Epithelial cell of proximal tubule (primary cell): ENCODE results near the gene INPP5A. TPM values are rescaled to one million over a fixed set of nuclear protein-coding genes. Genes with fewer than 3 reads are reported as not detected.
"Not testable (repeated sequence)": the region's sequence is repeated elsewhere in the genome, so short reads cannot be mapped to it uniquely, and the experiment has no call there.

ENCODE experiments used
- DNase-seq: peaks from one replicate; pipeline ENCODE4 v3.0.0-alpha.2; 2011; ENCODE audit warnings: low read depth
- H3K4me3 ChIP-seq: 2 replicates; pipeline ENCODE4 v1.5.1; 2011; ENCODE audit warnings: low read depth, mild to moderate bottlenecking, low read length
- total RNA-seq: library from RNA; depleted of rRNA; stranded (reverse); fragments of >200 nt; gene quantifications from 2 replicates; pipeline ENCODE4 v1.2.3, GENCODE V29; 2015
- TF ChIP-seq, protein P1 (sequence below): conservative IDR thresholded peaks from 2 replicates; pipeline ENCODE4 v1.5.1; 2012; ENCODE audit warnings: low read depth, mild to moderate bottlenecking, low read length

The INPP5A gene
- total RNA-seq, 1 donor from 2014 or later, result 30.4 TPM

DNA sequence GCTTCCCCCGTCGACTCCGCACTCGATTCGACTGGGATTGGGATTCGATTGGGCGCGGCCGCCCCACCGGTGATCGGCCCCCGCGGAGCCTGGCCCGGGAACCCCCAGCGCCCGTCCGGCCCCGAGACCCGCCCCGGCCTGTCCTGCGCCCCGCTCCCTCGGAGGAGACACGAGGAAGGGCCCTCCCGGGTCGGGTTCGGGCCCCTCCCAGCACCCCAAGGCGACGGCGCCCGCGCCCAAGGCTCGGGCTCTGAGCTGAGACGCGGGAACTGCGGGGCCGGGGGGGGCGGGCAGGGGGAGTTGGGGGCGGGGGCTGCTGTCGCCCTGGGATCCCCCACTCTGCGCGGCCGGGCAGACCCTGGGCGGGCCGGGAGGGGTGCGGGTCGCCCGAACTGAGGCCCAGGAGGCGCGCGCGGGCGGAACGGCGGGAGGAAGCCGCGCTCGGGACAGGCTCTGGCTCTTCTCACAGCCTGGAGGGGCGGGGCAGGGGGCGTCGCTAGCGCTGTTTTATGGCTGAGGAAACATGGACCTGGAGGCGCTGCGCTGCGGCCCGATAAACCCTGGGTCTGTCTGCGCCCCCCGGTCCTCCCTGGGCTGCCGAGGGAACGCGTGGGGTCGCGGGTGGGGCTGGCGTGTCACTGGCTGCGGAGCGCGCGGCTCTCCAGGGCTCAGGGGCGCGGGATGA, 250.1 kb downstream of the INPP5A start:
- TF ChIP-seq, protein P1, sequence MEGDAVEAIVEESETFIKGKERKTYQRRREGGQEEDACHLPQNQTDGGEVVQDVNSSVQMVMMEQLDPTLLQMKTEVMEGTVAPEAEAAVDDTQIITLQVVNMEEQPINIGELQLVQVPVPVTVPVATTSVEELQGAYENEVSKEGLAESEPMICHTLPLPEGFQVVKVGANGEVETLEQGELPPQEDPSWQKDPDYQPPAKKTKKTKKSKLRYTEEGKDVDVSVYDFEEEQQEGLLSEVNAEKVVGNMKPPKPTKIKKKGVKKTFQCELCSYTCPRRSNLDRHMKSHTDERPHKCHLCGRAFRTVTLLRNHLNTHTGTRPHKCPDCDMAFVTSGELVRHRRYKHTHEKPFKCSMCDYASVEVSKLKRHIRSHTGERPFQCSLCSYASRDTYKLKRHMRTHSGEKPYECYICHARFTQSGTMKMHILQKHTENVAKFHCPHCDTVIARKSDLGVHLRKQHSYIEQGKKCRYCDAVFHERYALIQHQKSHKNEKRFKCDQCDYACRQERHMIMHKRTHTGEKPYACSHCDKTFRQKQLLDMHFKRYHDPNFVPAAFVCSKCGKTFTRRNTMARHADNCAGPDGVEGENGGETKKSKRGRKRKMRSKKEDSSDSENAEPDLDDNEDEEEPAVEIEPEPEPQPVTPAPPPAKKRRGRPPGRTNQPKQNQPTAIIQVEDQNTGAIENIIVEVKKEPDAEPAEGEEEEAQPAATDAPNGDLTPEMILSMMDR, result no peak
- no peak for DNase-seq
- H3K4me3 ChIP-seq, result no peak overlapping the region

GRCh38 chr10:132788180-132788830, 250.7 kb downstream of the INPP5A start:
- H3K4me3 ChIP-seq, result no peak overlapping the region
- TF ChIP-seq, protein P1, result peak; percentile 31
- DNase-seq, result no peak

- TF ChIP-seq, protein P1, result no peak
- no peak overlapping the region for H3K4me3 ChIP-seq
- DNase-seq, result no peak
Measured at GRCh38 chr10:132788831-132789219, 251.2 kb downstream of the INPP5A start.

DNA sequence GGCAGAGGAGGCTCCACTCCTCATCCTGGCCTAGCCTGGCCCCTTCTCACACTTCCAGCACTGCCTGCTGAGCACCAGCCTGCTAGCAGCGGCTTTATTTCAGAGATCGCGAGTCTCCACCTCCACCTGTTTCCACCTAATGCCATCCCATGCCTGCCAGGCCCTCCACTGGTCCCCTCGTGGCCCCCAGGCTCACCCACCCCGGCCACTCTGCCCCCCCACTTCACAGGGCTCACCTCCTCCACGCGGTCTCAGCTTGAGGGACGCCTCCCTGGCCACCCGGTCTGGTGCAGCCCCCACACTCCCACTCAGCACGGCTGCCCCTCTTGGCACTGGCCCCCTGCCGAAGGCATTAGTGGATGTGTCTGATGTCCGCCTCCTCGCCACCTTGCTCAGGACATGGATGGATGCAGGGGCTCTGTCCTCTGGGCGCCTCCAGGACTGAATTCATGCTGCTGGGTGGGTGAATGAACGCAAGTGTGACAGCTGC, 252.1 kb downstream of the INPP5A start:
- no peak for DNase-seq
- TF ChIP-seq, protein P1, result no peak
- H3K4me3 ChIP-seq, result no peak overlapping the region

GRCh38 chr10:132790470-132790869, 252.9 kb downstream of the INPP5A start:
- H3K4me3 ChIP-seq, result no peak overlapping the region
- TF ChIP-seq, protein P1, result no peak
- DNase-seq, result no peak

- no peak overlapping the region for H3K4me3 ChIP-seq
- TF ChIP-seq, protein P1, result no peak
- DNase-seq, result no peak
Measured at GRCh38 chr10:132790934-132791829, 253.6 kb downstream of the INPP5A start.

DNA sequence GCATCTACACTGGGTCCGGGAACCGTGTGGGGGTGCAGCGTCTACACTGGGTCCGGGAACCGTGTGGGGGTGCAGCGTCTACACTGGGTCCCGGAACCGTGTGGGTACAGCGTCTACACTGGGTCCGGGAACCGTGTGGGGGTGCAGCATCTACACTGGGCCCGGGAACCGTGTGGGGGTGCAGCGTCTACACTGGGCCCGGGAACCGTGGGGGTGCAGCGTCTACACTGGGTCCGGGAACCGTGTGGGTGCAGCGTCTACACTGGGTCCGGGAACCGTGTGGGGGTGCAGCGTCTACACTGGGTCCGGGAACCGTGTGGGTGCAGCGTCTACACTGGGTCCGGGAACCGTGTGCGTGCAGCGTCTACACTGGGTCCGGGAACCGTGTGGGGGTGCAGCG, 254.5 kb downstream of the INPP5A start:
- DNase-seq, H3K4me3 ChIP-seq: not testable (repeated sequence)
